Endometrial microvascular endothelial cells (primary cell): ENCODE measurements around the gene RNF2. TPM values are rescaled to one million over a fixed set of nuclear protein-coding genes. Genes with fewer than 3 reads are reported as not detected.

Experiments used
- in situ Hi-C: cut with HindIII; loops from 2 replicates; pipeline ENCODE4 v1.10.0; 2017; ENCODE audit warnings: low sequenced_read_pairs, low pct_unique_long_range_greater_than_20kb; ENCODE audit errors: inconsistent ontology term
- total RNA-seq: library from RNA; depleted of rRNA; stranded (reverse); fragments of >200 nt; gene quantifications from one replicate; pipeline ENCODE4 v1.2.3, GENCODE V29; 2015; ENCODE audit errors: inconsistent ontology term

RNF2 gene
- total RNA-seq, 1 donor from 2014 or later = 15.1 TPM

GRCh38 chr1:185077374-185077773 is 32.0 kb downstream of the RNF2 start:
- in situ Hi-C loops = no loop called here

DNA sequence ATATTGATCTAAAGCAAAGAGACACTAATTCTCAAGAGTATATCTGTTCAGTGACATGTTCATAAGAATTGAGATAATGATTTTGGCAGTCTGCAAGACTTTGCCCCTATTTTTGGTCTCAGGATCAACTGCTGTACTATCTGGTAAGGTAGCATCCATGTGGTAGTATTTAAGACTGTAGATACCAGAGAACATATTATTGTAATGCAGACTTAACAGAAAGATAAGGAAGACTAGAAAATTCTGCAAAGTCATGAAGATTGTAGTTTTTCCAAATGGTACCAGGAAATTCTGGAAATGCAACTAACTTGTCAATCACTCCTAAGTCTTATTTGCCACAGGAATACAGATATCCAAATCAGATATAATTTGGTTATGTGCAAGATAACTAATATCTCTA is 35.1 kb downstream of the RNF2 start:
- in situ Hi-C loops = no loop called here

DNA sequence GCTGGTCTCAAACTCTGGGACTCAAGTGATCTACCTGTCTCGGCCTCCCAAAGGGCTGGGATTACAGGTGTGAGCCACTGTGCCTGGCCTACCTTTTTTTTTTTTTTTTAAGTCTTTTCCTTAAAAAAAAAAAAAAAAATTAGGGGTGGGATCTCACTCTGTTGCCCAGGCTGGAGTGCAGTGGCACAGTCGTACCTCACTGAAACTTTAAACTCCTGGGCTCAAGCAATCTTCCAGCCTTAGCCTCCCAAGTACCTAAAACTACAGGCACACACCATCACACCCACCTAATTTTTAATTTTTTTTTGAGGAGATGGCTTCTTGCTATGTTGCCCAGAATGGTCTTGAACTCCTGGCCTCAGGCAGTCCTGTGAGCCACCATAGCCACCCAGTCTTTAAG is 38.5 kb downstream of the RNF2 start:
- in situ Hi-C loops = no loop called here

GRCh38 chr1:185087101-185087500 is 41.7 kb downstream of the RNF2 start:
- in situ Hi-C loops = no loop called here

DNA sequence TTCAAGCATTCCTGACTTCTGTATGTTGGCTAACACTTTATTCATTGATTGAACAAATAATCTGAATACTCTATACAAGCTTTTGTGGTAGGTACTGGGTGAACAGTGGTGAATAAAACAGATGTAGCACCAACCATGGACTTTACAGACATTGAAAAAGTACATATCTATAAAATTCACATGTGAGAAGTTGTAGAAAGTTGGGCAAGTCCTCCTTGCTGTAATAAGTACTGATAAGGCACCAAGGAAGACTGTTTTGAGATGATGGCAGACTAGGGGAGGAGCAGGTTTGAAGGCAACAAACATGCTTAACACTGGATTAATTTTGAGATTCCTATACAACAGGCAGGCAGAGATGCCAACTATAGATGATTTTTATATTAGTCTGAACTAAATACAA is 42.4 kb downstream of the RNF2 start:
- in situ Hi-C loops = no loop called here

- in situ Hi-C loops = no loop called here
These were observed 46.1 kb downstream of the RNF2 start for GRCh38 chr1:185091480-185091879.

- in situ Hi-C loops = no loop called here
These were observed 49.4 kb downstream of the RNF2 start for GRCh38 chr1:185094761-185095160.

- in situ Hi-C loops = no loop called here
These were observed 51.2 kb downstream of the RNF2 start for GRCh38 chr1:185096531-185096930.

DNA sequence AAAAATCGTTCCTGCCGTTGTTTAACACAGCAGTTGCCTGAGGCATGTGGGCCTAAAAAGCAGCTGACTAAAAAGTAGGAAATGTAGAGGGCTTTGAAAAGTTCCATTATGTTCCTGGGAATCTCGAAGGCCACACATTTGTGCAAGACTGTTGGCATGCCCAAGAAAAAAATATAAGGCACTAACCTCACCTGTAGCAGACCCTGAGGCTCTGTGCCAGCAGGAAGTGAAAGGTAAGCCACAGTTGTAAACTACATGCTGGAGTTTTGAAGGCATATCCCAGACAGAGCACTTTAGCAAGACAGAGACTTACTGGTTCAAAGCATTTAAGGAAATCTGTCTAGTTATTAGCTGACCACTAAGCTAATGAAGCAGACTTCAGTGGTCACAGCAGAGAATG is 58.7 kb downstream of the RNF2 start:
- in situ Hi-C loops = no loop called here

DNA sequence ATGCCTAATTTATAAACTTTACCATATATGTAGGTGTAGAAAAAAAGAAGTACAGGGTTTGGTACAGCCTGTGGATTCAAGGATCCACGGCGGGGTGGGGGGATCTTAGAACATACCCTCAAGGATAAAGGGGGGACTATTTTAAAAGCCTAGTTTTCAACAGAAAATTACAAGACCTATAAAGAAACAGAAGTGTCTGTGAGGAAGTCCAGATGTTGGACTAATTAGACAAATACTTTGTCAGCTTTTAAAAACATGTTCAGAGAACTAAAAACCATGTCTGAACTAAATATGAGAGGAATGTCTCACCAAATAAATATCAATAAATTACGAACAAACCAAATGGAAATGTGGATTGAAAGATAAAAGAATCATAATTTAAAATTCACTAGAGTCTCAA is 59.8 kb downstream of the RNF2 start:
- in situ Hi-C loops = no loop called here

GRCh38 chr1:185108321-185108720 is 63.0 kb downstream of the RNF2 start:
- in situ Hi-C loops = no loop called here

DNA sequence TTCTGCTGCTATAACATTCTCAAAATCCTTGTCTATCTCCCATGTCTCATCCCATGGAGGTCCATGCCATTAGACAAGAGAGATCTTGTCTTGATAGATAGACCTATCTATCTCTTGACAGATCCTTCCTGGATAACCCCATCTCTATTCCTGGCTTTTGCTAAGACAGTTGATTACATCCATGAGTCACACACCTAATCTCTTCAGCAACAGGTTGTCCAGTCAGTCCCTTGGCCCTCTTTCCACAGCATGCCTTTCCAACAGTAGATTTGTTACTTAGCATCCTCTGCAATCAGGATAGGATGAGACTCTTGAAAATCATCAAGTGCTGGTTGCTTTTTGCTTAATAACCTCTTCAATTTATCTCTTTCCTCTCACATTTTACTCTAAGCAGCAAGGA is 64.8 kb downstream of the RNF2 start:
- in situ Hi-C loops = no loop called here

- in situ Hi-C loops = no loop called here
These were observed 66.5 kb downstream of the RNF2 start for GRCh38 chr1:185111873-185112272.

DNA sequence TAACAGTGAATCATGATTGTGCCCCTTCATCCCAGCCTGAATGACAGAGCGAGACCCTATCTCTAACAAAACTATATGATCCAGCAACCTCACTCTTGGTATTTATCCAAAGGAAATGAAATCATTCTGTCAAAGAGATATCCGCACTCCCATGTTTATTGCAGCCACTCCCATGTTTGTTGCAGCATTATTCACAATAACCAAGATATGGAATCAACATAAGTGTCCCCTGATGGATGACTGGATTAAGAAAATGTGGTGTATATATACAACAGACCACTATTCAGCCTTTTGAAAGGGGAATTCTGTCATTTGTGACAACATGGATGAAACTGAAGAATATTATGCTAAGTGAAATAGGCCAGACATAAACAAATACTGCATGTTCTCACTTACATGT is 67.0 kb downstream of the RNF2 start:
- in situ Hi-C loops = no loop called here

DNA sequence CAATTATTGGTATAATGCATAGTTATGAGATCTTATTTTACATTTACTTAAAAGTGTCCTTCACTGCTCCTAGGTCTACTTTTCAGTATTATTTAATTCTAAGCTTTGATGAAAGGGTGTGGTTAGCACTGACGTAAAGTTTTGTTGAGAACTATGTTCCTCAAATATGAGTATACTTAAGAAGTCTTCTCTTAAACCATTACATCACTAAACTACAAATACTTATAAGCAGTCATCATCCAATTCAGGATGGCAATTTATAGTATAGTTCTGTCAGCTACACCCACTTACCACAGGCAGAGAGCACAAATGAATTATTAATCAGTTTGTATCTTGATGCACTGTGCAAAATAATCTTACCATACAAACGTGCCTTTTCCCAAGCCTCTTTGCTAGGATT is 84.3 kb downstream of the RNF2 start:
- in situ Hi-C loops = no loop called here

DNA sequence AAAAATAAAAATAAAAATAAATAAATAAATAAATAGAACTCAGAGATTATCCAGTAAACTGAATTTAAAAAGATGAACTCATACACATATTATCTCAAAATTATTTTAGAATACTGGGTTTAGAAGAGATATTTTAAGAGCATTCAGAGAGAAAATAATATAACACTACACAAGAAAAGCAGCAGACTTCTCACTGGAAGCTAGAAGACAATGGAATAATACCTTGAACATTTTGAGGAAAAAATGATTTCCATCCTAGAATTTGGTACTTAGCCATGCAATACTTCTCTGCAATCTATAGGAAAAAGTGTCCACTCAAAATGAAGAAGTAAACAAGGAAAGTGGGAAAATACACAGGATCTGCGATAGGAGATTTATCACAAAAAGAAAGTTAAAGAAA is 87.2 kb downstream of the RNF2 start:
- in situ Hi-C loops = no loop called here

- in situ Hi-C loops = no loop called here
These were observed 92.7 kb downstream of the RNF2 start for GRCh38 chr1:185137896-185138545.

DNA sequence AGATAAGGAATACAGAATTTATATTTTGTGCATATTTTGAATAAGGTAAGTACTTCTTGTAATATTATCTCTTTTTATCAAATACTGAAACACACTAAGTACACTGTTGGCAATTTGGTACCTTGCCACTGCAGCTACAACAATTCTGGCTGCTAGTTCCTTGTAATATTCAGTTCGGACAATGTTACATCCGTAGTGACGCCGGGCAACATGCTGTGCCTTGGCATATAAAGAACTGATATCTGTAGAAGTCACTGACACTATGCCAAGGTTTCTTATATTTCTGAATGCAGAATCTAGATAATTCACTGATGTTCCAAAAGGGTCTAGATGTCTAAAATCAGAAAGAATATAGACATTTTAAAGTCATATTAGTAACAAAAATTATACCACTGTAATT is 93.9 kb downstream of the RNF2 start:
- in situ Hi-C loops = no loop called here

- in situ Hi-C loops = no loop called here
These were observed 98.9 kb downstream of the RNF2 start for GRCh38 chr1:185144233-185144632.

GRCh38 chr1:185151215-185151614 is 105.9 kb downstream of the RNF2 start:
- in situ Hi-C loops = no loop called here
